Smooth muscle cell (in vitro differentiated cells): ENCODE results near the gene TPP1. TPM values are rescaled to one million over a fixed set of nuclear protein-coding genes. Genes with fewer than 3 reads are reported as not detected.

ENCODE experiments used
- DNase-seq: peaks from one replicate; lab custom pipeline; 2025; ENCODE audit not compliant: unreplicated experiment; lab: John Stamatoyannopoulos, UW
- H2AFZ ChIP-seq: fragments of 200-600 bp; sonication (generic); 2 replicates; pipeline ENCODE4 v1.6.0; 2016; ENCODE audit warnings: antibody characterized with exemption, low read depth, mild to moderate bottlenecking
- H3F3A ChIP-seq: fragments of 200-600 bp; sonication (generic); 2 replicates; pipeline ENCODE4 v1.6.0; 2017; ENCODE audit warnings: antibody characterized with exemption, low read depth
- H3K27ac ChIP-seq: fragments of 200-600 bp; sonication (generic); 2 replicates; pipeline ENCODE4 v1.5.1; 2016; ENCODE audit warnings: low read depth, mild to moderate bottlenecking
- H3K27me3 ChIP-seq: fragments of 200-600 bp; sonication (generic); 2 replicates; pipeline ENCODE4 v1.6.1; 2016; ENCODE audit warnings: low read depth, mild to moderate bottlenecking
- H3K36me3 ChIP-seq: fragments of 200-600 bp; sonication (generic); 2 replicates; pipeline ENCODE4 v1.5.1; 2016; ENCODE audit warnings: low read depth
- H3K4me1 ChIP-seq: fragments of 200-600 bp; sonication (generic); 2 replicates; pipeline ENCODE4 v1.5.1; 2016; ENCODE audit warnings: low read depth
- H3K4me2 ChIP-seq: fragments of 200-600 bp; sonication (generic); 2 replicates; pipeline ENCODE4 v1.6.0; 2016; ENCODE audit warnings: mild to moderate bottlenecking
- H3K4me3 ChIP-seq: fragments of 200-600 bp; sonication (generic); 2 replicates; pipeline ENCODE4 v1.5.1; 2016; ENCODE audit warnings: mild to moderate bottlenecking
- H3K79me2 ChIP-seq: fragments of 200-600 bp; sonication (generic); 2 replicates; pipeline ENCODE4 v1.6.0; 2016; ENCODE audit warnings: low read depth, mild to moderate bottlenecking
- H3K9ac ChIP-seq: fragments of 200-600 bp; sonication (generic); 2 replicates; pipeline ENCODE4 v1.6.0; 2016; ENCODE audit warnings: low read depth
- H3K9me3 ChIP-seq: fragments of 200-600 bp; sonication (generic); replicated peaks from 2 replicates; pipeline ENCODE4 v1.5.1; 2016; ENCODE audit warnings: low read depth
- H4K20me1 ChIP-seq: fragments of 200-600 bp; sonication (generic); 2 replicates; pipeline ENCODE4 v1.6.0; 2016; ENCODE audit warnings: low read depth
- WGBS: methylation state at CpG from one replicate; pipeline ENCODE4 v1.1.7; 2016; ENCODE audit warnings: low lambda C conversion rate; 5-methylcytosine and 5-hydroxymethylcytosine counted together
- polyA plus RNA-seq: library from polyadenylated mRNA; unstranded; fragments of >200 nt; fragmentation: Nextera tagmentation; extraction: Ambion mirVana; gene quantifications from 2 replicates; pipeline ENCODE4 v1.2.1, GENCODE V29; 2016
- total RNA-seq: library from RNA; depleted of rRNA; stranded (reverse); fragments of >200 nt; gene quantifications from 2 replicates; pipeline ENCODE4 v1.2.3, GENCODE V29; 2014
- TF ChIP-seq, protein P1 (sequence below): fragments of 200-600 bp; sonication (generic); IDR thresholded peaks from 2 replicates; pipeline ENCODE4 v1.5.1; 2017; ENCODE audit warnings: borderline replicate concordance, mild to moderate bottlenecking, antibody characterized with exemption; ENCODE audit not compliant: insufficient read depth, poor library complexity, severe bottlenecking

TPP1 gene
- total and polyA plus RNA-seq, 2 experiments from 2014 or later = 37.3 to 55.4 TPM

DNA sequence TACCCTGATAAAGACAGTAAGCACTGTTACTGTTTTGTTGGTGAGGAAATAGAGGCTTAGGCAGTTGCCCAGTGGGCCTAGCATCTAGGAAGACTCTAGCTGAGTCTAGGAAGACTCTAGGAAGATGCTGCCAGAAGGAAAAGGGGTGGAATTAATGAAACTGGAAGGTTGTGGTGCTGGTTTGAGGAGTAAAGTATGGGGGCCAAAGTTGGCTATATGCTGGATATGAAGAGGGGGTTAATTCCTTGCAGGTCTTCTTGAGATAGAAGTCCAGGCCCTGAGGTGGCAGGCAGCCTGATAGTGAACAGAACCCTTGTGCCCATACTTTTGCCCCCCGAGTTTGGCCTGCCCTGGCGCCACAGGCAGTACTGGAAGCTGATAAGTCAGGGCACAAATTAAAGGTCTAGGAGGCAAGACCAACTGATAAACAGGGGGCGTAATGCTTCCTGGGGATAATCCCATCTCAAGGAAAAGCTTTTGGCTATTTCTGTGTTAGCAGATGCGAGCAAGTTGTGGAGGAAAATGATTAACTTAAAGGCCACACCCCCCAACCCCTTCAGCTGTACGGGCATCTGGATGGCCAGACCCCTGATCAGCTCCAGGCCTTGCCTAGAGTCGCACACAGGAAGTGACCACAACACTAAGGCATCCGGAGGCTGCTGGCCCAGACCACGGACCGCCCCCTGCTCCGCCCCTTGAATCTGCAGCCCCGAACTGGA is 12.6 kb downstream of the TPP1 start:
- DNase-seq = peak; percentile 69
- H3K36me3 ChIP-seq = no peaks in the 10 kb centered on the region
- peaks cover 16% of the 10 kb centered on the region for H4K20me1 ChIP-seq
- H3K27ac ChIP-seq = peak overlapping the region; percentile 99
- H3K9me3 ChIP-seq = no peaks in the 10 kb centered on the region
- H3K79me2 ChIP-seq = peaks cover 87% of the 10 kb centered on the region
- H3K4me2 ChIP-seq = peak overlapping the region; percentile 92
- H3K27me3 ChIP-seq = no peaks in the 10 kb centered on the region
- peak overlapping the region; percentile 95 for H3K4me3 ChIP-seq
- H3K9ac ChIP-seq = peak overlapping the region; percentile 73
- H2AFZ ChIP-seq = no peak overlapping the region
- peaks cover 48% of the 10 kb centered on the region for H3F3A ChIP-seq
- TF ChIP-seq, protein P1, sequence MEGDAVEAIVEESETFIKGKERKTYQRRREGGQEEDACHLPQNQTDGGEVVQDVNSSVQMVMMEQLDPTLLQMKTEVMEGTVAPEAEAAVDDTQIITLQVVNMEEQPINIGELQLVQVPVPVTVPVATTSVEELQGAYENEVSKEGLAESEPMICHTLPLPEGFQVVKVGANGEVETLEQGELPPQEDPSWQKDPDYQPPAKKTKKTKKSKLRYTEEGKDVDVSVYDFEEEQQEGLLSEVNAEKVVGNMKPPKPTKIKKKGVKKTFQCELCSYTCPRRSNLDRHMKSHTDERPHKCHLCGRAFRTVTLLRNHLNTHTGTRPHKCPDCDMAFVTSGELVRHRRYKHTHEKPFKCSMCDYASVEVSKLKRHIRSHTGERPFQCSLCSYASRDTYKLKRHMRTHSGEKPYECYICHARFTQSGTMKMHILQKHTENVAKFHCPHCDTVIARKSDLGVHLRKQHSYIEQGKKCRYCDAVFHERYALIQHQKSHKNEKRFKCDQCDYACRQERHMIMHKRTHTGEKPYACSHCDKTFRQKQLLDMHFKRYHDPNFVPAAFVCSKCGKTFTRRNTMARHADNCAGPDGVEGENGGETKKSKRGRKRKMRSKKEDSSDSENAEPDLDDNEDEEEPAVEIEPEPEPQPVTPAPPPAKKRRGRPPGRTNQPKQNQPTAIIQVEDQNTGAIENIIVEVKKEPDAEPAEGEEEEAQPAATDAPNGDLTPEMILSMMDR = no peak
- H3K4me1 ChIP-seq = peaks cover 45% of the 10 kb centered on the region
- WGBS = 5% methylated on average over 11 of the region's 11 CpGs

DNA sequence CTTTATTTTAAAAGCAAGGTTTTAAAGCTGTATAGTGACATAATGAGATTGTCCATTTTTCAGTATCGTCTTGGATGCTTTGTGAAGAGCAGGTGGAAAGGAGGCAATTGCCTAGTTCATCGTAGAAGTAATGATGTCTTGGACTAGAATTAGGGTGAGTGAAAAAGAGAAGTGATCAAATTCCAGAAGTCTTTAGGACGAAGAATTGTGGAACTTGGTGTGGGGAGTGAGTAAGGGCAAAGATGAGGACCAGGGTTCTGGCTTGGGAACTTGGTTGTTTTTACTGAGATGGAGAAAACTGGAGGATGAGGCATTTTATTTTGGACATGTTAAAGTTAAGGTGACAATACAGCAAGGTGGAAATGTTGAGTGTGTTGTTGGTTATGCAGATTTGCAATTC is 14.4 kb downstream of the TPP1 start:
- peaks cover 18% of the 10 kb centered on the region for H4K20me1 ChIP-seq
- no peaks in the 10 kb centered on the region for H3K27me3 ChIP-seq
- no peak overlapping the region for H2AFZ ChIP-seq
- H3K4me3 ChIP-seq = peak overlapping the region; percentile 95
- TF ChIP-seq, protein P1 = no peak
- peaks cover 38% of the 10 kb centered on the region for H3K4me1 ChIP-seq
- H3K79me2 ChIP-seq = peaks cover 83% of the 10 kb centered on the region
- DNase-seq = no peak
- peak overlapping the region; percentile 91 for H3K9ac ChIP-seq
- H3F3A ChIP-seq = peaks cover 41% of the 10 kb centered on the region
- WGBS = 52% methylated on average over 3 of the region's 3 CpGs
- H3K36me3 ChIP-seq = no peaks in the 10 kb centered on the region
- peak overlapping the region; percentile 99 for H3K27ac ChIP-seq
- H3K4me2 ChIP-seq = peak overlapping the region; percentile 92
- H3K9me3 ChIP-seq = no peaks in the 10 kb centered on the region

DNA sequence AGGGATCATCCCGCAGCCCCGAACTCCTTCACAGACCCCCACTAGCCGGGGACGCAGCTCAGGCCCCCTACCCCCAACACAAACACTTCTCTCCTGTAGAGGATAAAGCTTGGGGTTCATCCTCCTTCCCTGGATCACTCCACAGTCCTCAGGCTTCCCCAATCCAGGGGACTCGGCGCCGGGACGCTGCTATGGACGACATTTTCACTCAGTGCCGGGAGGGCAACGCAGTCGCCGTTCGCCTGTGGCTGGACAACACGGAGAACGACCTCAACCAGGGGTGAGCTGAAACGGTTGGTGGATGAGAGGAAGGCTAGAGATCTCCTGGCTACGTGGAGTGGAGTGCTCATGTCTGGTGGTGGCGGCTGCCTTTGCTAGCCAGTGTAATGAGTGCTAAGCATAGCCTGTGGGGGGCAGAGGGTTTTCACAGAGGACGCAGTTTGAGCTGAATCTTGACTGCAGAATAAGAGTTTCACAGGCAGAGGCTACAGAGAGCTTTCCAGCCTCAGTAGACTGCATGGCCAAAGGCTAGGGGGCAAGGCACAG is 15.1 kb downstream of the TPP1 start:
- Histone ChIP-seq H3K4me3 (peak overlapping the region; percentile 95), H4K20me1 (peaks cover 23% of the 10 kb centered on the region), H3K79me2 (peaks cover 84% of the 10 kb centered on the region), H3K27me3 (no peaks in the 10 kb centered on the region), H3K9me3 (no peaks in the 10 kb centered on the region), H2AFZ (no peak overlapping the region), H3F3A (peaks cover 38% of the 10 kb centered on the region), H3K36me3 (peaks cover 4% of the 10 kb centered on the region), H3K27ac (peak overlapping the region; percentile 99), H3K9ac (peak overlapping the region; percentile 91), H3K4me2 (peak overlapping the region; percentile 92), H3K4me1 (peaks cover 38% of the 10 kb centered on the region)
- DNase-seq = no peak
- TF ChIP-seq, protein P1 = no peak
- under 1% methylated on average over 20 of the region's 20 CpGs for WGBS
